GM23248 (cell line): ENCODE data around the gene ANKRD35. TPM values are rescaled to one million over a fixed set of nuclear protein-coding genes. Genes with fewer than 3 reads are reported as not detected.
"Not testable (repeated sequence)": the region's sequence is repeated elsewhere in the genome, so short reads cannot be mapped to it uniquely, and the experiment has no call there.

Experiments used
- DNase-seq: peaks from one replicate; pipeline ENCODE4 v3.0.0-alpha.2; 2015
- H2AFZ ChIP-seq: fragments of 200-600 bp; sonication (generic); 2 replicates; pipeline ENCODE4 v1.6.1; 2016; ENCODE audit warnings: antibody characterized with exemption
- H3F3A ChIP-seq: fragments of 200-600 bp; sonication (generic); 2 replicates; pipeline ENCODE4 v1.6.1; 2016; ENCODE audit warnings: mild to moderate bottlenecking, antibody characterized with exemption, mixed run types; ENCODE audit not compliant: insufficient read depth
- H3K27ac ChIP-seq: fragments of 200-600 bp; sonication (generic); 2 replicates; pipeline ENCODE4 v1.5.1; 2016; ENCODE audit warnings: mild to moderate bottlenecking
- H3K27me3 ChIP-seq: fragments of 200-600 bp; sonication (generic); replicated peaks from 2 replicates; pipeline ENCODE4 v1.6.1; 2016; ENCODE audit warnings: mild to moderate bottlenecking; ENCODE audit not compliant: insufficient read depth
- H3K36me3 ChIP-seq: fragments of 200-600 bp; sonication (generic); 2 replicates; pipeline ENCODE4 v1.6.1; 2016; ENCODE audit warnings: low read depth, mild to moderate bottlenecking
- H3K4me1 ChIP-seq: fragments of 200-600 bp; sonication (generic); 2 replicates; pipeline ENCODE4 v1.6.1; 2016; ENCODE audit warnings: mild to moderate bottlenecking; ENCODE audit not compliant: insufficient read depth
- H3K4me2 ChIP-seq: fragments of 200-600 bp; sonication (generic); one replicate; pipeline ENCODE4 v1.6.1; 2016; ENCODE audit warnings: mild to moderate bottlenecking; ENCODE audit not compliant: unreplicated experiment
- H3K4me3 ChIP-seq: fragments of 200-600 bp; sonication (generic); 2 replicates; pipeline ENCODE4 v1.5.1; 2016; ENCODE audit warnings: mild to moderate bottlenecking
- H3K79me2 ChIP-seq: fragments of 200-600 bp; sonication (generic); 2 replicates; pipeline ENCODE4 v1.6.1; 2016; ENCODE audit warnings: mild to moderate bottlenecking; ENCODE audit not compliant: insufficient read depth
- H3K9ac ChIP-seq: fragments of 200-600 bp; sonication (generic); 2 replicates; pipeline ENCODE4 v1.6.1; 2016; ENCODE audit warnings: mild to moderate bottlenecking
- H3K9me2 ChIP-seq: fragments of 200-600 bp; sonication (generic); 2 replicates; pipeline ENCODE4 v1.6.1; 2016; ENCODE audit warnings: mixed run types, mild to moderate bottlenecking, moderate library complexity; ENCODE audit not compliant: insufficient read depth
- H3K9me3 ChIP-seq: fragments of 200-600 bp; sonication (generic); one replicate; pipeline ENCODE4 v1.6.1; 2017; ENCODE audit warnings: low read depth
- H4K20me1 ChIP-seq: fragments of 200-600 bp; sonication (generic); 2 replicates; pipeline ENCODE4 v1.6.0; 2016; ENCODE audit not compliant: insufficient read depth
- EZH2 ChIP-seq: fragments of 200-600 bp; sonication (generic); IDR thresholded peaks from 2 replicates; pipeline ENCODE4 v1.6.1; 2018; ENCODE audit warnings: antibody characterized with exemption, mild to moderate bottlenecking; ENCODE audit not compliant: insufficient read depth, poor library complexity, severe bottlenecking
- EZH2phosphoT487 ChIP-seq: fragments of 200-600 bp; sonication (generic); IDR thresholded peaks from 2 replicates; pipeline ENCODE4 v1.6.1; 2018; ENCODE audit warnings: antibody characterized with exemption, moderate library complexity, mild to moderate bottlenecking, low read depth; ENCODE audit not compliant: insufficient read depth
- WGBS, 2 experiments: methylation state at CpG; one replicate each; pipeline ENCODE4 v1.1.6; 2015 to 2017; ENCODE audit warnings: low lambda C conversion rate in 2 of 2, low coverage in 1 of 2; ENCODE audit errors: missing lambda C conversion rate in 2 of 2; 5-methylcytosine and 5-hydroxymethylcytosine counted together
- in situ Hi-C: fragments of 300-500 bp; cut with MboI; formaldehyde crosslinking; loops from 2 replicates; pipeline ENCODE4 v1.15.0; 2020
- polyA plus RNA-seq: library from polyadenylated mRNA; unstranded; fragments of >200 nt; fragmentation: Nextera tagmentation; extraction: Ambion mirVana; gene quantifications from 2 replicates; pipeline ENCODE4 v1.2.1, GENCODE V29; 2016
- total RNA-seq: library from RNA; depleted of rRNA; stranded (reverse); fragments of >200 nt; shearing (Covaris generic); gene quantifications from 2 replicates; pipeline ENCODE4 v1.2.3, GENCODE V29; 2014

Gene ANKRD35
- total and polyA plus RNA-seq, 2 experiments from 2014 or later = 0.65 to 3.4 TPM

DNA sequence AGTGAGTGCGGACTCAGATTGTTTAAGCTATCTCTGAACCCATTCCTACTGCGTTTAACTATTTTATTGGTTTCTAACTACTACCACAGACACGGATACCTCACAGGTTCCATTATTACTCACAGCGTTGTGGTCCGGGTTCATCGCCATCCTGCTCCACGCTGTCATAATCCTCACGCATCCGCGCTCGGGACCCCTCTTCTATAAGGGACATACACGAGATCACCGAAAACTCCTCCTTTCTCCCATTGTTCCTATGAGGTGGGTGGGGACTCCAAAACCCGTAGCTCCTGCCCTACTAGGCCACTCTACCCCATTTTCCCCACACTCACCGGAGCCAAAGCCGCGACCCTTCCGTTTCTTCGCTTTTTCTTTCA, 41.0 kb upstream of the ANKRD35 start:
- Histone ChIP-seq H3K27ac (peak overlapping the region; percentile 93), H3K9me3 (no peaks in the 10 kb centered on the region), H4K20me1 (no peaks in the 10 kb centered on the region), H2AFZ (peak overlapping the region; percentile 80), H3K4me3 (peak overlapping the region; percentile 99), H3K79me2 (peaks cover 27% of the 10 kb centered on the region), H3K4me1 (peaks cover 8% of the 10 kb centered on the region), H3K9ac (peak overlapping the region; percentile 98), H3K27me3 (no peaks in the 10 kb centered on the region), H3K9me2 (no peaks in the 10 kb centered on the region), H3K4me2 (peak overlapping the region; percentile 85), H3K36me3 (peaks cover 9% of the 10 kb centered on the region), H3F3A (peaks cover 30% of the 10 kb centered on the region)
- TF ChIP-seq EZH2 = no peak
- WGBS, 2 experiments = 3 to 4% methylated on average over 19 of the region's 19 CpGs
- in situ Hi-C loops = no loop called here
- DNase-seq = peak; percentile 54

DNA sequence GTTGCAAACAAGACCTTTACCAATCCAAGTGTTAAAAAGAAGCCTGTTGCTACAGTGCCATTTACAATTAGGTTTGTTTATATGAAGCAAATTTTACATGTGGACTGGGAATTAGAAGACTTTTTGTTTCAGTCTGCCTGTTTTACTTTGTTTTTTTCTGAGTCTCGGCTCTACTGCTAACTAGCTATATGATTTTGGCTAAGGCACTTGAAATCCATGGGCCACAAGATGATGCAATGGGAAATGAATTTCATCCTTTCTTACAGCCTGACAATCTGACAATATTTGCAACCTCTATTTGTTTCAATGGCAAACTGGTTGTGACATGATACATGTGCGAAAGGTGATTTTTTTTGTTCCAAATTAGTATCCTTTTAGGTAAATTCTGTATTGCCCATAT, 36.6 kb upstream of the ANKRD35 start:
- Histone ChIP-seq H3F3A (peaks cover 27% of the 10 kb centered on the region), H3K9me2 (no peaks in the 10 kb centered on the region), H3K36me3 (peaks cover 9% of the 10 kb centered on the region), H3K9ac (no peak overlapping the region), H3K27me3 (no peaks in the 10 kb centered on the region), H3K4me2 (no peak overlapping the region), H3K27ac (no peak overlapping the region), H3K79me2 (peaks cover 32% of the 10 kb centered on the region), H3K4me3 (no peak overlapping the region), H3K4me1 (peaks cover 20% of the 10 kb centered on the region), H4K20me1 (no peaks in the 10 kb centered on the region), H2AFZ (no peak overlapping the region), H3K9me3 (no peaks in the 10 kb centered on the region)
- in situ Hi-C loops = no loop called here
- peak; percentile 37 for DNase-seq
- no peak for TF ChIP-seq EZH2
- no peak for TF ChIP-seq EZH2phosphoT487
- 72 to 75% methylated on average over 2 of the region's 2 CpGs for WGBS, 2 experiments

DNA sequence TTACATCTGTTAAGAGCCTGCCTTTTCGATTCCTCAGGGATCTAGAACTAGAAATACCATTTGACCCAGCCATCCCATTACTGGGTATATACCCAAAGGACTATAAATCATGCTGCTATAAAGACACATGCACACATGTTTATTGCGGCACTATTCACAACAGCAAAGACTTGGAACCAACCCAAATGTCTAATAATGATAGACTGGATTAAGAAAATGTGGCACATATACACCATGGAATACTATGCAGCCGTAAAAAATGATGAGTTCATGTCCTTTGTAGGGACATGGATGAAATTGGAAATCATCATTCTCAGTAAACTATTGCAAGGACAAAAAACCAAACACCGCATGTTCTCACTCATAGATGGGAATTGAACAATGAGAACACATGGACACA, 34.6 kb upstream of the ANKRD35 start:
- peaks cover 16% of the 10 kb centered on the region for H3K4me1 ChIP-seq
- H3K9me3 ChIP-seq, H3K27me3 ChIP-seq, H3K9ac ChIP-seq, H4K20me1 ChIP-seq, H2AFZ ChIP-seq, H3K9me2 ChIP-seq, H3K4me2 ChIP-seq, in situ Hi-C loops, DNase-seq, H3K36me3 ChIP-seq: not testable (repeated sequence)
- peaks cover 27% of the 10 kb centered on the region for H3F3A ChIP-seq
- H3K79me2 ChIP-seq = peaks cover 31% of the 10 kb centered on the region
- peak overlapping the region; percentile 70 for H3K27ac ChIP-seq
- WGBS, 2 experiments = 62 to 78% methylated on average over 3 to 4 of the region's 4 CpGs
- peak overlapping the region; percentile 74; the same call in 1 of the 2 replicates for H3K4me3 ChIP-seq

DNA sequence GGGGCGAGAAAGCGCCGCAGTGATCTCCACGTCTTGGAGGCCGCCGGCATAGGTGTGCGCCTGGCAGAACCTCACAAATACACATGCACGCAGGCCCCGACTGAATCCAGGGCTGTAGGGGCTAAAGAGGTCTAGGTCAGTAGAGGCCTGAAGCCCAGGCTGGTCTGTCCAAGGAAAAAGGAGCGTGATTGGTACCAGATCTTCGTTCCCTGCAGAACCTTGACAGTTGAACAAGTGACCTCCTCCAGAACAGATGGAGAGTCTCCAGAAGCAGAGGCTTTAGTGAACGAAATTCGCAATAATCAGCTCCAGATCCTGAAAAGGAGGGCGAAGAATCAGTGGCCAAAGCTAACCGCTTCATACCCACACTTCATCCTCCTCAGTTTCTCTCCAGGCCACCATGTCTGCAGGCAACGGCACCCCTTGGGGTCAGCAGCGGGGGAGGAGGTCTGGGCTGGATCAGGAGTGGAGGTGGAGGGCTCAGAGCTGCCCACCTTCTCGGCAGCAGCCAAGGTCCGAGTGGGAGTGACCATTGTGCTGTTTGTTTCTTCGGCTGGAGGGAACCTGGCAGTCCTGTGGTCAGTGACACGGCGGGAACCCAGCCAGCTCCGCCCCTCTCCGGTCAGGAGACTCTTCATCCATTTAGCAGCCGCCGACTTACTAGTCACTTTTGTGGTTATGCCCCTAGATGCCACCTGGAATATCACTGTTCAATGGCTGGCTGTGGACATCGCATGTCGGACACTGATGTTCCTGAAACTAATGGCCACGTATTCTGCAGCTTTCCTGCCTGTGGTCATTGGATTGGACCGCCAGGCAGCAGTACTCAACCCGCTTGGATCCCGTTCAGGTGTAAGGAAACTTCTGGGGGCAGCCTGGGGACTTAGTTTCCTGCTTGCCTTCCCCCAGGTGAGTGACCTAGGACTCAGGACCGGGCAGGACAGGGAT, 33.6 kb upstream of the ANKRD35 start:
- in situ Hi-C loops = no loop called here
- H3K27me3 ChIP-seq = no peaks in the 10 kb centered on the region
- peak; percentile 74 for DNase-seq
- peaks cover 27% of the 10 kb centered on the region for H3F3A ChIP-seq
- peaks cover 16% of the 10 kb centered on the region for H3K4me1 ChIP-seq
- peaks cover 9% of the 10 kb centered on the region; the same call in 1 of the 2 replicates for H3K36me3 ChIP-seq
- H3K27ac ChIP-seq = peak overlapping the region; percentile 70
- 4 to 5% methylated on average over 33 of the region's 33 CpGs for WGBS, 2 experiments
- H3K9ac ChIP-seq = peak overlapping the region; percentile 91
- peak overlapping the region; percentile 74 for H3K4me3 ChIP-seq
- no peaks in the 10 kb centered on the region for H3K9me3 ChIP-seq
- no peak for TF ChIP-seq EZH2
- H3K9me2 ChIP-seq = no peaks in the 10 kb centered on the region
- H4K20me1 ChIP-seq = no peaks in the 10 kb centered on the region
- peak overlapping the region; percentile 98 for H3K4me2 ChIP-seq
- H2AFZ ChIP-seq = peak overlapping the region; percentile 91
- peaks cover 31% of the 10 kb centered on the region for H3K79me2 ChIP-seq
